OCI-LY7 (cell line): ENCODE results near the gene CER1.

ENCODE experiments used
- EZH2phosphoT487 ChIP-seq: fragments of 200-600 bp; sonication (generic); IDR thresholded peaks from 2 replicates; pipeline ENCODE4 v1.6.1; 2018; ENCODE audit warnings: low read depth, borderline replicate concordance, mild to moderate bottlenecking, mixed run types, antibody characterized with exemption, low read length, moderate library complexity, mixed read lengths
- TF ChIP-seq, protein P1 (sequence below): fragments of 200-600 bp; sonication (generic); conservative IDR thresholded peaks from 2 replicates; pipeline ENCODE4 v1.5.1; 2014; ENCODE audit warnings: mild to moderate bottlenecking, antibody characterized with exemption, low read length, moderate library complexity, mixed read lengths

DNA sequence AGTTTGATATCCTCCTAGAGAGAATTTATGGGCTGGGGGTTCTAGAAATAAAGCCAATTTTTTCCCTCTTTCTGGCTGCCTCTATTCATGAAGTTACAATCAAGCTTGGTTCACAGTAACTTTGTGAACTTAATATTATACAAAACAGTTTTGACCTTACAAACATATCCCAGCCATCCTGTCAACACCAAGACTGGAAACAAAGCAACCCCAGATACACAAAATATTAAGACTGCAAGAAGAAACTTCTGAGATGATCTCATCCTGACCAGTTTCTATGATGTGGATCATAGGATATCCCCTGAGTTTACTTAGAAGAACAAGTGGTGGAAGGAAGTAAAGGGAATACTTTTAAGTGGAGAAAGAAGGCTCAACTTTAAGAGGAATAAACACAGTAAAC lies 28.3 kb upstream of the CER1 start:
- TF ChIP-seq EZH2phosphoT487, result no peak
- TF ChIP-seq, protein P1, sequence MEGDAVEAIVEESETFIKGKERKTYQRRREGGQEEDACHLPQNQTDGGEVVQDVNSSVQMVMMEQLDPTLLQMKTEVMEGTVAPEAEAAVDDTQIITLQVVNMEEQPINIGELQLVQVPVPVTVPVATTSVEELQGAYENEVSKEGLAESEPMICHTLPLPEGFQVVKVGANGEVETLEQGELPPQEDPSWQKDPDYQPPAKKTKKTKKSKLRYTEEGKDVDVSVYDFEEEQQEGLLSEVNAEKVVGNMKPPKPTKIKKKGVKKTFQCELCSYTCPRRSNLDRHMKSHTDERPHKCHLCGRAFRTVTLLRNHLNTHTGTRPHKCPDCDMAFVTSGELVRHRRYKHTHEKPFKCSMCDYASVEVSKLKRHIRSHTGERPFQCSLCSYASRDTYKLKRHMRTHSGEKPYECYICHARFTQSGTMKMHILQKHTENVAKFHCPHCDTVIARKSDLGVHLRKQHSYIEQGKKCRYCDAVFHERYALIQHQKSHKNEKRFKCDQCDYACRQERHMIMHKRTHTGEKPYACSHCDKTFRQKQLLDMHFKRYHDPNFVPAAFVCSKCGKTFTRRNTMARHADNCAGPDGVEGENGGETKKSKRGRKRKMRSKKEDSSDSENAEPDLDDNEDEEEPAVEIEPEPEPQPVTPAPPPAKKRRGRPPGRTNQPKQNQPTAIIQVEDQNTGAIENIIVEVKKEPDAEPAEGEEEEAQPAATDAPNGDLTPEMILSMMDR, result no peak
